IPS-15b (cell line): ENCODE data around the gene FBXL13.
A peak's percentile ranks its signal among the peaks of the same experiment; 100 is the strongest.
"Not testable (repeated sequence)": the region's sequence is repeated elsewhere in the genome, so short reads cannot be mapped to it uniquely, and the experiment has no call there.

Experiments
- H3K27me3 ChIP-seq: one replicate; pipeline ENCODE4 v1.6.1; 2013; ENCODE audit warnings: low read length; ENCODE audit not compliant: control insufficient read depth, insufficient read depth
- H3K36me3 ChIP-seq: one replicate; pipeline ENCODE4 v1.6.1; 2013; ENCODE audit warnings: low read length; ENCODE audit not compliant: control insufficient read depth, insufficient read depth
- H3K4me1 ChIP-seq: one replicate; pipeline ENCODE4 v1.6.1; 2013; ENCODE audit warnings: mild to moderate bottlenecking, low read length; ENCODE audit not compliant: control insufficient read depth, insufficient read depth
- H3K4me3 ChIP-seq: one replicate; pipeline ENCODE4 v1.5.1; 2013; ENCODE audit warnings: low read depth, low read length
- H3K9ac ChIP-seq: one replicate; pipeline ENCODE4 v1.6.1; 2013; ENCODE audit warnings: low read depth, mild to moderate bottlenecking, low read length
- H3K9me3 ChIP-seq: one replicate; pipeline ENCODE4 v1.6.1; 2013; ENCODE audit warnings: mild to moderate bottlenecking, low read length; ENCODE audit not compliant: control insufficient read depth, insufficient read depth

The FBXL13 gene

GRCh38 chr7:103074519-103075336, at the start of gene FBXL13, which contains the start of gene ARMC10:
TSS of gene FBXL13 (minus strand) at chr7:103074796.
TSS of gene ARMC10 (plus strand) at chr7:103075140. CDS start at chr7:103075273, 133 bp downstream.
- Histone ChIP-seq H3K27me3 (no peaks in the 10 kb centered on the region), H3K4me1 (no peaks in the 10 kb centered on the region), H3K9ac (peak within 1 kb of the TSS; percentile 62), H3K4me3 (peak within 1 kb of the TSS; percentile 98), H3K36me3 (no peaks in the 10 kb centered on the region), H3K9me3 (no peaks in the 10 kb centered on the region)

- Histone ChIP-seq H3K36me3 (peaks cover 5% of the 10 kb centered on the region), H3K9me3 (no peaks in the 10 kb centered on the region), H3K9ac (no peak overlapping the region), H3K4me1 (no peaks in the 10 kb centered on the region), H3K27me3 (no peaks in the 10 kb centered on the region), H3K4me3 (no peak overlapping the region)
Measured at GRCh38 chr7:103123529-103123928, 48.9 kb upstream of the FBXL13 start.

- no peaks in the 10 kb centered on the region for H3K9me3 ChIP-seq
- no peak overlapping the region for H3K4me3 ChIP-seq
- H3K4me1 ChIP-seq, result no peaks in the 10 kb centered on the region
- peaks cover 5% of the 10 kb centered on the region for H3K36me3 ChIP-seq
- H3K9ac ChIP-seq, result no peak overlapping the region
- H3K27me3 ChIP-seq, result no peaks in the 10 kb centered on the region
Measured at GRCh38 chr7:103121641-103122040, 47.0 kb upstream of the FBXL13 start.

- H3K36me3 ChIP-seq, result peaks cover 5% of the 10 kb centered on the region
- H3K4me3 ChIP-seq, result no peak overlapping the region
- no peaks in the 10 kb centered on the region for H3K9me3 ChIP-seq
- no peaks in the 10 kb centered on the region for H3K27me3 ChIP-seq
- no peaks in the 10 kb centered on the region for H3K4me1 ChIP-seq
- no peak overlapping the region for H3K9ac ChIP-seq
Measured at GRCh38 chr7:103120362-103120761, 45.8 kb upstream of the FBXL13 start.

DNA sequence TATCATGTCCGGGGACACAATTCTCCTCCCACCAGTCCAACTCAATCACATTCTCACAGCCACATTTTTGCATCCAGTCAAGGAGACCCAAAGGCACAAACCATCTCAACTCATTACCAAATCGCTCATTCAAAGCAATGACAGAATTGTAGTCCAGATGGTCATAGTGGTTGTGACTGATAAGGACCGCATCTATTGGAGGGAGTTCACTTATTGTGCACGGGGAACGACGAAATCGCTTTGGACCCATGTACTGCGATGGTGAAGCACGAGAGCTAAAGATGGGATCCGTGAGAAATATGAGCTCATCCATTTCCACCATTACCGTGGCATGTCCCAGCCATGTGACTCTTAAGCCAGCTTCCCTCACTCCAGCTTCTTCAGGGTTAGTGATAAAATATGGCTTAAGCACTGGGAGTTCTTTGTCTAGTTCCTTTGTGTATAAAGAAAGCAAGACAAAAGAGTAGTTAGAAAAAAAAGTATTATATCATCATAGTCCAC, 45.2 kb upstream of the FBXL13 start:
- Histone ChIP-seq H3K9ac (no peak overlapping the region), H3K4me1 (no peaks in the 10 kb centered on the region), H3K4me3 (no peak overlapping the region), H3K27me3 (no peaks in the 10 kb centered on the region), H3K9me3 (no peaks in the 10 kb centered on the region), H3K36me3 (peaks cover 5% of the 10 kb centered on the region)

DNA sequence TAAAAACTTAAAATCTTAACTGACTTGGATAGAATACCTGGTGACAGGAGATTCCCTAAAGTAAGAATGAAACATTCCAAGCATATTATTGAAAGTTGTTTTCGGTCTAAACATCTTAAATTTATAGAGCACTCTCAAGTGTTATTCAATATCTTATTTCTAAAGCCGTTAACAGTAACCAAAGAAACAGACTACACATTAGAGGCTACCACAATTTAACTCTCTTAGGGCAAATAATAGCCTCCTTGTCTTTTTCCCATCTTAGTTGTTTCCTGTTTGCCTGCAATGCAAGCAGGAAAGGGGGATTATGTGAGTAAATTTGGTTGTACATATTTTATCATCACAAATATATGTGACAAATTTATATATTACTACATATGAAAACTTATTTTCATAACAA, 42.9 kb upstream of the FBXL13 start:
- H3K9ac ChIP-seq, result no peak overlapping the region

DNA sequence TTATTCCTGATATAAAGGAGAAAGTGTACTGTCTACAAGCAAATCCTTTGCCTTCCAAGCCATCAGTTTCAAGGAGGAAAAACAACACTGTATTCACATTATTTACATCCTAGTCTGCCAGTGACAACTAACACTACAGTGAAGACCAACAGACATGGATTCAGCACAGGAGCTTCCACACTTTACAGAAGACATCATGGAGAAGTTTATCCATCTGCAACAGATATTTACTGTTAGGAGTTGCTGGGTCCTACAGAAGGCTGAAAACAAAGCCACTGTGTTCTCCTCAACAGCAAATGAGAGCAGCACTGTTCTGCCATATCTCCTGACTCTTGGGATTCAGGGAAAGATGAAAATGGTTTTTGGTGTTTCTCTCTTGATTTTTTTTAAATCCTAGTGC, 42.4 kb upstream of the FBXL13 start:
- Histone ChIP-seq H3K27me3 (no peaks in the 10 kb centered on the region), H3K36me3 (peaks cover 5% of the 10 kb centered on the region), H3K9me3 (no peaks in the 10 kb centered on the region), H3K4me3 (no peak overlapping the region), H3K9ac (no peak overlapping the region), H3K4me1 (no peaks in the 10 kb centered on the region)

More for the DNA sequence above, 42.9 kb upstream of the FBXL13 start:
- Histone ChIP-seq H3K27me3 (no peaks in the 10 kb centered on the region), H3K4me1 (no peaks in the 10 kb centered on the region), H3K4me3 (no peak overlapping the region), H3K36me3 (peaks cover 5% of the 10 kb centered on the region), H3K9me3 (no peaks in the 10 kb centered on the region)

GRCh38 chr7:103116511-103116910, 41.9 kb upstream of the FBXL13 start:
- Histone ChIP-seq H3K9me3 (no peaks in the 10 kb centered on the region), H3K4me3 (no peak overlapping the region), H3K36me3 (peaks cover 5% of the 10 kb centered on the region), H3K27me3 (no peaks in the 10 kb centered on the region), H3K9ac (no peak overlapping the region), H3K4me1 (no peaks in the 10 kb centered on the region)

- Histone ChIP-seq H3K9ac (no peak overlapping the region), H3K4me3 (no peak overlapping the region), H3K4me1 (no peaks in the 10 kb centered on the region), H3K36me3 (peaks cover 5% of the 10 kb centered on the region), H3K9me3 (no peaks in the 10 kb centered on the region), H3K27me3 (no peaks in the 10 kb centered on the region)
Measured at GRCh38 chr7:103115771-103116170, 41.2 kb upstream of the FBXL13 start.

- Histone ChIP-seq H3K27me3 (no peaks in the 10 kb centered on the region), H3K36me3 (peaks cover 1% of the 10 kb centered on the region), H3K9ac (no peak overlapping the region), H3K4me3 (no peak overlapping the region), H3K9me3 (no peaks in the 10 kb centered on the region), H3K4me1 (no peaks in the 10 kb centered on the region)
Measured at GRCh38 chr7:103114576-103115008, 40.0 kb upstream of the FBXL13 start.

DNA sequence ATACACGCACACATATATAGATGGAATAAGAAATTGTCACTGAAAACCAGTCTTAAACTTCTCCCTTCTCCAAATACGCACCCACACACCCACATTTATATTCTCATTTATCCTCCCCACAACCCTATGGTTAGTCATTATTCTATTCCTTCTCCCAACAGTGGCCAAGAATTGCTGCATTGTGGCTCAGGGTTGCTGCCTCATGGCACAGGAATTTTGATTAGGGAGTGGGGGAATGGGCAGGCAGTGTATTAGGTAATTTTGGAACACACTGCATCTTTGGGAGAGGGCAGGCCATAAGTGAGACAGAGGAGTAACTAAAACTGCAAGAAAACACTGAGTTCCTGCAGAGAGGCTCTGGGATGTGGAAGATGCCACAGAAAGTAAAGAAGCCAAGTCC, 38.6 kb upstream of the FBXL13 start:
- Histone ChIP-seq H3K4me1 (no peaks in the 10 kb centered on the region), H3K9ac (no peak overlapping the region), H3K4me3 (no peak overlapping the region), H3K9me3 (no peaks in the 10 kb centered on the region), H3K36me3 (no peaks in the 10 kb centered on the region), H3K27me3 (no peaks in the 10 kb centered on the region)

DNA sequence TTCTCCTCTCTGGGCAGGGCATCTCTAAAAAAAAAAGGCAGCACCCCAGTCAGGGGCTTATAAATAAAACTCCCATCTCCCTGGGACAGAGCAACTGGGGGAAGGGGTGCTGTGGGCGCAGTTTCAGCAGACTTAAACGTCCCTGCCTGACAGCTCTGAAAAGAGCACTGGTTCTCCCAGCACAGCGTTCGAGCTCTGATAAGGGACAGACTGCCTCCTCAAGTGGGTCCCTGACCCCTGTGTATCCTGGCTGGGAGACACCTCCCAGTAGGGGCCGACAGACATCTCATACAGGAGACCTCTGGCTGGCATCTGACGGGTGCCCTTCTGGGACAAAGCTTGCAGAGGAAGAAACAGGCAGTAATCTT, 32.1 kb upstream of the FBXL13 start:
- not testable (repeated sequence) for H3K9ac ChIP-seq, H3K4me1 ChIP-seq, H3K27me3 ChIP-seq, H3K4me3 ChIP-seq, H3K9me3 ChIP-seq, H3K36me3 ChIP-seq
